ENCODE data around the gene ERMP1.

The ERMP1 gene

GRCh38 chr9:5842929-5843793 is 10.2 kb upstream of the ERMP1 start:
- no peaks in the 10 kb centered on the region for H3K27me3 ChIP-seq (ENCODE audit: control insufficient read depth in 5 of 5, insufficient read depth in 4 of 5, low read length in 5 of 5)
- H3K9me3 ChIP-seq (ENCODE audit: control insufficient read depth in 5 of 5, low read length in 5 of 5) = no peaks in the 10 kb centered on the region
- peaks cover 0 to 10% (median 0%) of the 10 kb centered on the region in 5 donors for H3K4me1 ChIP-seq (ENCODE audit: control insufficient read depth in 5 of 5, insufficient read depth in 5 of 5, low read length in 5 of 5)
- H3K36me3 ChIP-seq (ENCODE audit: control insufficient read depth in 5 of 5, insufficient read depth in 5 of 5, low read length in 5 of 5) = peaks cover 0 to 3% (median 0%) of the 10 kb centered on the region in 5 donors
- no peak overlapping the region for H3K9ac ChIP-seq (ENCODE audit: low read length in 5 of 5)
- H3K4me3 ChIP-seq (ENCODE audit: low read depth in 1 of 5, low read length in 5 of 5) = no peak overlapping the region
- no peak overlapping the region for H3K27ac ChIP-seq (ENCODE audit: low read depth, low read length)

- peaks cover 0 to 10% (median 0%) of the 10 kb centered on the region in 5 donors for H3K4me1 ChIP-seq (ENCODE audit: control insufficient read depth in 5 of 5, insufficient read depth in 5 of 5, low read length in 5 of 5)
- no peak overlapping the region for H3K9ac ChIP-seq (ENCODE audit: low read length in 5 of 5)
- no peak overlapping the region for H3K27ac ChIP-seq (ENCODE audit: low read depth, low read length)
- H3K27me3 ChIP-seq (ENCODE audit: control insufficient read depth in 5 of 5, insufficient read depth in 4 of 5, low read length in 5 of 5) = no peaks in the 10 kb centered on the region
- no peaks in the 10 kb centered on the region for H3K9me3 ChIP-seq (ENCODE audit: control insufficient read depth in 5 of 5, low read length in 5 of 5)
- peaks cover 0 to 3% (median 0%) of the 10 kb centered on the region in 5 donors for H3K36me3 ChIP-seq (ENCODE audit: control insufficient read depth in 5 of 5, insufficient read depth in 5 of 5, low read length in 5 of 5)
- H3K4me3 ChIP-seq (ENCODE audit: low read depth in 1 of 5, low read length in 5 of 5) = no peak overlapping the region
Measured at GRCh38 chr9:5841771-5842573, 9.1 kb upstream of the ERMP1 start.

- Histone ChIP-seq H3K27ac (ENCODE audit: low read depth, low read length) (no peak overlapping the region), H3K4me1 (ENCODE audit: control insufficient read depth in 5 of 5, insufficient read depth in 5 of 5, low read length in 5 of 5) (peaks cover 0 to 10% (median 0%) of the 10 kb centered on the region in 5 donors), H3K9me3 (ENCODE audit: control insufficient read depth in 5 of 5, low read length in 5 of 5) (no peaks in the 10 kb centered on the region), H3K4me3 (ENCODE audit: low read depth in 1 of 5, low read length in 5 of 5) (no peak overlapping the region), H3K36me3 (ENCODE audit: control insufficient read depth in 5 of 5, insufficient read depth in 5 of 5, low read length in 5 of 5) (peaks cover 0 to 3% (median 0%) of the 10 kb centered on the region in 5 donors), H3K9ac (ENCODE audit: low read length in 5 of 5) (no peak overlapping the region), H3K27me3 (ENCODE audit: control insufficient read depth in 5 of 5, insufficient read depth in 4 of 5, low read length in 5 of 5) (no peaks in the 10 kb centered on the region)
Measured at GRCh38 chr9:5840788-5841187, 7.9 kb upstream of the ERMP1 start.

GRCh38 chr9:5839572-5839902 is 6.6 kb upstream of the ERMP1 start:
- Histone ChIP-seq H3K4me3 (ENCODE audit: low read depth in 1 of 5, low read length in 5 of 5) (no peak overlapping the region), H3K9ac (ENCODE audit: low read length in 5 of 5) (no peak overlapping the region), H3K9me3 (ENCODE audit: control insufficient read depth in 5 of 5, low read length in 5 of 5) (no peaks in the 10 kb centered on the region), H3K27me3 (ENCODE audit: control insufficient read depth in 5 of 5, insufficient read depth in 4 of 5, low read length in 5 of 5) (no peaks in the 10 kb centered on the region), H3K4me1 (ENCODE audit: control insufficient read depth in 5 of 5, insufficient read depth in 5 of 5, low read length in 5 of 5) (peaks cover 0 to 10% (median 0%) of the 10 kb centered on the region in 5 donors), H3K36me3 (ENCODE audit: control insufficient read depth in 5 of 5, insufficient read depth in 5 of 5, low read length in 5 of 5) (peaks cover 0 to 3% (median 0%) of the 10 kb centered on the region in 5 donors), H3K27ac (ENCODE audit: low read depth, low read length) (no peak overlapping the region)

- no peaks in the 10 kb centered on the region for H3K27me3 ChIP-seq (ENCODE audit: control insufficient read depth in 5 of 5, insufficient read depth in 4 of 5, low read length in 5 of 5)
- no peak overlapping the region for H3K4me3 ChIP-seq (ENCODE audit: low read depth in 1 of 5, low read length in 5 of 5)
- H3K9me3 ChIP-seq (ENCODE audit: control insufficient read depth in 5 of 5, low read length in 5 of 5) = no peaks in the 10 kb centered on the region
- peaks cover 0 to 6% (median 0%) of the 10 kb centered on the region in 5 donors for H3K4me1 ChIP-seq (ENCODE audit: control insufficient read depth in 5 of 5, insufficient read depth in 5 of 5, low read length in 5 of 5)
- H3K27ac ChIP-seq (ENCODE audit: low read depth, low read length) = no peak overlapping the region
- no peak overlapping the region for H3K9ac ChIP-seq (ENCODE audit: low read length in 5 of 5)
- H3K36me3 ChIP-seq (ENCODE audit: control insufficient read depth in 5 of 5, insufficient read depth in 5 of 5, low read length in 5 of 5) = peaks cover 0 to 3% (median 0%) of the 10 kb centered on the region in 5 donors
Measured at GRCh38 chr9:5838884-5839571, 6.1 kb upstream of the ERMP1 start.

- peaks cover 0 to 26% (median 22%) of the 10 kb centered on the region in 5 donors for H3K4me1 ChIP-seq (ENCODE audit: control insufficient read depth in 5 of 5, insufficient read depth in 5 of 5, low read length in 5 of 5)
- H3K9me3 ChIP-seq (ENCODE audit: control insufficient read depth in 5 of 5, low read length in 5 of 5) = no peaks in the 10 kb centered on the region
- H3K4me3 ChIP-seq (ENCODE audit: low read depth in 1 of 5, low read length in 5 of 5) = no peak overlapping the region
- H3K27me3 ChIP-seq (ENCODE audit: control insufficient read depth in 5 of 5, insufficient read depth in 4 of 5, low read length in 5 of 5) = no peaks in the 10 kb centered on the region
- no peak overlapping the region for H3K9ac ChIP-seq (ENCODE audit: low read length in 5 of 5)
- H3K27ac ChIP-seq (ENCODE audit: low read depth, low read length) = no peak overlapping the region
- no peaks in the 10 kb centered on the region for H3K36me3 ChIP-seq (ENCODE audit: control insufficient read depth in 5 of 5, insufficient read depth in 5 of 5, low read length in 5 of 5)
Measured at GRCh38 chr9:5835808-5836207, 2.9 kb upstream of the ERMP1 start.

GRCh38 chr9:5834214-5834613 is 1.3 kb upstream of the ERMP1 start:
- H3K4me3 ChIP-seq (ENCODE audit: low read depth in 1 of 5, low read length in 5 of 5) = no peak overlapping the region
- H3K27me3 ChIP-seq (ENCODE audit: control insufficient read depth in 5 of 5, insufficient read depth in 4 of 5, low read length in 5 of 5) = no peaks in the 10 kb centered on the region
- H3K27ac ChIP-seq (ENCODE audit: low read depth, low read length) = no peak overlapping the region
- H3K9me3 ChIP-seq (ENCODE audit: control insufficient read depth in 5 of 5, low read length in 5 of 5) = no peaks in the 10 kb centered on the region
- no peak overlapping the region for H3K9ac ChIP-seq (ENCODE audit: low read length in 5 of 5)
- no peaks in the 10 kb centered on the region for H3K36me3 ChIP-seq (ENCODE audit: control insufficient read depth in 5 of 5, insufficient read depth in 5 of 5, low read length in 5 of 5)
- H3K4me1 ChIP-seq (ENCODE audit: control insufficient read depth in 5 of 5, insufficient read depth in 5 of 5, low read length in 5 of 5) = peaks cover 0 to 26% (median 23%) of the 10 kb centered on the region in 5 donors

- Histone ChIP-seq H3K9me3 (ENCODE audit: control insufficient read depth in 5 of 5, low read length in 5 of 5) (no peaks in the 10 kb centered on the region), H3K27me3 (ENCODE audit: control insufficient read depth in 5 of 5, insufficient read depth in 4 of 5, low read length in 5 of 5) (no peaks in the 10 kb centered on the region), H3K4me1 (ENCODE audit: control insufficient read depth in 5 of 5, insufficient read depth in 5 of 5, low read length in 5 of 5) (peaks cover 0 to 26% (median 23%) of the 10 kb centered on the region in 5 donors), H3K36me3 (ENCODE audit: control insufficient read depth in 5 of 5, insufficient read depth in 5 of 5, low read length in 5 of 5) (peaks cover 0 to 4% (median 0%) of the 10 kb centered on the region in 5 donors), H3K27ac (ENCODE audit: low read depth, low read length) (no peak overlapping the region), H3K4me3 (ENCODE audit: low read depth in 1 of 5, low read length in 5 of 5) (peak overlapping the region; percentile 87 to 98 (median 93)), H3K9ac (ENCODE audit: low read length in 5 of 5) (peak overlapping the region; percentile 74 to 84 (median 82))
Measured at GRCh38 chr9:5832071-5832537, 813 bp downstream of the ERMP1 start.

GRCh38 chr9:5825895-5826622 is 6.9 kb downstream of the ERMP1 start:
- no peaks in the 10 kb centered on the region for H3K27me3 ChIP-seq (ENCODE audit: control insufficient read depth in 5 of 5, insufficient read depth in 4 of 5, low read length in 5 of 5)
- H3K4me3 ChIP-seq (ENCODE audit: low read depth in 1 of 5, low read length in 5 of 5) = no peak overlapping the region
- no peak overlapping the region for H3K9ac ChIP-seq (ENCODE audit: low read length in 5 of 5)
- peaks cover 0 to 16% (median under 1%) of the 10 kb centered on the region in 5 donors for H3K4me1 ChIP-seq (ENCODE audit: control insufficient read depth in 5 of 5, insufficient read depth in 5 of 5, low read length in 5 of 5)
- peaks cover 10 to 17% (median 11%) of the 10 kb centered on the region in 5 donors for H3K36me3 ChIP-seq (ENCODE audit: control insufficient read depth in 5 of 5, insufficient read depth in 5 of 5, low read length in 5 of 5)
- peak overlapping the region; percentile 24 for H3K27ac ChIP-seq (ENCODE audit: low read depth, low read length)
- H3K9me3 ChIP-seq (ENCODE audit: control insufficient read depth in 5 of 5, low read length in 5 of 5) = no peaks in the 10 kb centered on the region

All from subcutaneous abdominal adipose tissue (tissue), 5 donors.